CD4-positive, alpha-beta T cell (primary cell): Measurements from ENCODE around the gene CCDC33. TPM values are rescaled to one million over a fixed set of nuclear protein-coding genes. Genes with fewer than 3 reads are reported as not detected.

Experiments
- ATAC-seq: fragments of 200-7000 bp; cut with Tn5 transposase; one replicate; pipeline ENCODE4 v1.10.0; 2022; ENCODE audit warnings: mild to moderate bottlenecking; ENCODE audit not compliant: poor library complexity
- CTCF ChIA-PET: fragments of 350-600 bp; sonication (Branson Sonifier 250); formaldehyde crosslinking; loops from one replicate; lab custom pipeline; 2021; ENCODE audit warnings: antibody characterized with exemption, inconsistent platforms; lab: Charles Lee
- POLR2A ChIA-PET: fragments of 350-600 bp; sonication (Branson Sonifier 250); formaldehyde crosslinking; loops from one replicate; lab custom pipeline; 2021; ENCODE audit warnings: antibody characterized with exemption, inconsistent platforms; lab: Charles Lee
- DNase-seq, 14 experiments: peaks; one replicate each; pipeline ENCODE4 v3.0.0-alpha.2; 2013 to 2020; ENCODE audit warnings: mixed read lengths in 2 of 14
- H3K27ac ChIP-seq, 2 donors: one replicate each; pipeline versions ENCODE4 v1.5.1 to v1.7.0; 2013; ENCODE audit warnings: low read length in 2 of 2, low read depth in 1 of 2, mild to moderate bottlenecking in 1 of 2
- H3K27me3 ChIP-seq, 2 experiments: 1 replicate in 1 of 2; 2 replicates in 1 of 2; pipeline versions ENCODE4 v1.6.1 to v1.7.0; 2013; ENCODE audit warnings: low read length in 2 of 2, control low read depth in 1 of 2, mild to moderate bottlenecking in 1 of 2, moderate library complexity in 1 of 2; ENCODE audit not compliant: insufficient read depth in 2 of 2, control insufficient read depth in 1 of 2
- H3K36me3 ChIP-seq: one replicate; pipeline ENCODE4 v1.6.1; 2013; ENCODE audit warnings: low read length, control low read depth; ENCODE audit not compliant: insufficient read depth
- H3K4me1 ChIP-seq: one replicate; pipeline ENCODE4 v1.6.1; 2013; ENCODE audit warnings: low read length, control low read depth; ENCODE audit not compliant: insufficient read depth
- H3K4me3 ChIP-seq: one replicate; pipeline ENCODE4 v1.5.1; 2013; ENCODE audit warnings: mild to moderate bottlenecking, low read length, moderate library complexity
- H3K9me3 ChIP-seq, 2 experiments: 1 replicate in 1 of 2; 2 replicates in 1 of 2; pipeline versions ENCODE4 v1.6.1 to v1.7.0; 2013; ENCODE audit warnings: low read length in 2 of 2, mild to moderate bottlenecking in 2 of 2, control low read depth in 1 of 2, moderate library complexity in 1 of 2; ENCODE audit not compliant: control insufficient read depth in 1 of 2, insufficient read depth in 1 of 2
- H3K27ac Mint-ChIP-seq: one replicate; pipeline ENCODE4 v1.8.0; 2020; ENCODE audit warnings: mixed read lengths
- H3K27me3 Mint-ChIP-seq: one replicate; pipeline ENCODE4 v1.8.0; 2021; ENCODE audit warnings: mixed read lengths
- H3K36me3 Mint-ChIP-seq: one replicate; pipeline ENCODE4 v1.8.0; 2021; ENCODE audit warnings: low read depth, mixed read lengths
- H3K4me1 Mint-ChIP-seq: one replicate; pipeline ENCODE4 v1.8.0; 2021; ENCODE audit warnings: low read depth, mixed read lengths
- H3K4me3 Mint-ChIP-seq: one replicate; pipeline ENCODE4 v1.8.0; 2020; ENCODE audit warnings: mild to moderate bottlenecking, mixed read lengths
- H3K9me3 Mint-ChIP-seq: one replicate; pipeline ENCODE4 v1.8.0; 2020; ENCODE audit warnings: mixed read lengths
- CTCF ChIP-seq: fragments of 200-600 bp; IDR thresholded peaks from one replicate; pipeline ENCODE4 v1.8.0; 2022; ENCODE audit warnings: antibody characterized with exemption, mild to moderate bottlenecking
- intact Hi-C, 2 experiments: fragments of 100-400 bp; cut with DNase I in 1 of 2; cut with micrococcal nuclease in 1 of 2; formaldehyde crosslinking; loops; one replicate each; pipeline versions ENCODE4 v1.15.1 to v1.9.0; 2023 to 2025; cut with DNase I, micrococcal nuclease
- total RNA-seq, 174 experiments: library from RNA in 2 of 174; stranded (reverse) in 2 of 174; gene quantifications; one replicate each; pipeline ENCODE4 v1.2.3 and lab custom pipeline; 2021 to 2026

CCDC33 gene
- total RNA-seq, 2 experiments from 2014 or later, result not detected

GRCh38 chr15:74347757-74348250 is 111.7 kb downstream of the CCDC33 start:
- H3K9me3 Mint-ChIP-seq, result no peaks in the 10 kb centered on the region
- no peaks in the 10 kb centered on the region for H3K4me1 ChIP-seq
- H3K27ac ChIP-seq, result no peak overlapping the region
- H3K4me1 Mint-ChIP-seq, result no peaks in the 10 kb centered on the region
- H3K4me3 ChIP-seq, result no peak overlapping the region
- intact Hi-C loops, result no loop called here
- POLR2A ChIA-PET, result no interaction called here
- H3K36me3 Mint-ChIP-seq, result no peaks in the 10 kb centered on the region
- H3K9me3 ChIP-seq, result no peaks in the 10 kb centered on the region
- ATAC-seq (no peak), DNase-seq (peak in 1 of 14 experiments; percentile 22)
- peaks cover 0 to 2% of the 10 kb centered on the region in 2 experiments for H3K27me3 ChIP-seq
- no peaks in the 10 kb centered on the region for H3K36me3 ChIP-seq
- no peak for TF ChIP-seq CTCF
- peaks cover 6% of the 10 kb centered on the region for H3K27me3 Mint-ChIP-seq
- no peak overlapping the region for H3K27ac Mint-ChIP-seq
- CTCF ChIA-PET, result no interaction called here
- H3K4me3 Mint-ChIP-seq, result no peak overlapping the region

GRCh38 chr15:74349241-74349778 is 113.2 kb downstream of the CCDC33 start:
- H3K9me3 ChIP-seq, result peaks cover 0 to 7% of the 10 kb centered on the region in 2 experiments
- intact Hi-C loops, result no loop called here
- no peaks in the 10 kb centered on the region for H3K36me3 Mint-ChIP-seq
- H3K4me3 ChIP-seq, result no peak overlapping the region
- H3K27ac ChIP-seq, result no peak overlapping the region
- no peak for ATAC-seq
- no peaks in the 10 kb centered on the region for H3K36me3 ChIP-seq
- no peak for DNase-seq
- H3K4me1 Mint-ChIP-seq, result no peaks in the 10 kb centered on the region
- TF ChIP-seq CTCF, result no peak
- H3K27ac Mint-ChIP-seq, result no peak overlapping the region
- POLR2A ChIA-PET, result no interaction called here
- H3K4me1 ChIP-seq, result no peaks in the 10 kb centered on the region
- H3K9me3 Mint-ChIP-seq, result peaks cover 2% of the 10 kb centered on the region
- peaks cover 0 to 2% of the 10 kb centered on the region in 2 experiments for H3K27me3 ChIP-seq
- CTCF ChIA-PET, result no interaction called here
- H3K4me3 Mint-ChIP-seq, result no peak overlapping the region
- peaks cover 6% of the 10 kb centered on the region for H3K27me3 Mint-ChIP-seq

DNA sequence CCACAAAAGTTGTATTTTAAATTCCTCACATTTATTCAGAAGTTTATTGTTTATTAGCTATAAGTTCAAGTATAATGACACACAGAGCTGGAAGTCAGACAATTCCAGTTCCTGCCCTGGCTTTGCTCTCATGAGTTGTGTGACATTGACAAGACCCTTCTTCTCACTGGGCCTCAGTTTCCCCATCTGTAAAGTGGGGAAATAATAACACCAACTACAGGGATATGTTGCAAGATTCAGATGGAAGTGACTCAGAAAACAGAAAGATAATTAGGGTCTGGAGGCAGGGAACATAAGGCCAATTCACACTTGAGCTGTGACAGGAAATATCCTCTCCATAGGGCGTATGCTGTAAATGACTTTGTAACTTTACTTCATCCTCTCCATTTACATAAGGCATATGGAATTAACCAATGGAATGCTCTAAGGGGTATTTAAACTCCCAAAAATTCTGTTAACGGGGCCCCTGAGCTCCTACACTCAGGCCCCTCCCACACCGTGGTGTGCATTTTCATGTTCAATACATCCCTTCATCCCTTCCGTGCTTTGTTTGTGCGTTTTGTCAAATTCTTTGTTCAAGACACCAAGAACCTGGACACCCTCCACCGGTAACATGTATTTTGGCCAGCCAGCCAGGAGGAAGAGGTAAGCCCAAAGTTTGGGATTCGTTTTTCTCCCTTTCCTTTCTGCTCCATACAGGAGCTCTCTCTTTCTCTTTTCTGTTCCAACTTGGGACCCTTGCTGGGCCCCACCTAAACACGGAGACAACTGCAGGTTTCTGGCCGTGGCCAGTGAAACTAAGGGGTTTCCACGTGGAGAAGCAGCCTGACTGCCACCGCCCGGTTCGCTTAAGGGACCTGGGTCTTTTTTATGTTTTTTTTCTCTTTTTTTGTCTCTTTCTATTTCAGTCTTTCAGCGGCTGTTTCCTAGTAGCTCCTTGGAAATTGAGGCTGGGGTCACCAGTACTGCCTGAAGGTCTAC is 114.5 kb downstream of the CCDC33 start:
- Histone ChIP-seq H3K4me1 (no peaks in the 10 kb centered on the region), H3K27me3 (peaks cover 0 to 2% of the 10 kb centered on the region in 2 experiments), H3K36me3 (no peaks in the 10 kb centered on the region), H3K4me3 (no peak overlapping the region), H3K27ac (no peak overlapping the region), H3K9me3 (peaks cover 0 to 7% of the 10 kb centered on the region in 2 experiments)
- DNase-seq, result peak in 1 of 14 experiments; percentile 2
- ATAC-seq, result no peak
- POLR2A ChIA-PET, result no interaction called here
- intact Hi-C loops, result no loop called here
- TF ChIP-seq CTCF, result no peak
- H3K4me1 Mint-ChIP-seq, result no peaks in the 10 kb centered on the region
- CTCF ChIA-PET, result no interaction called here
- H3K9me3 Mint-ChIP-seq, result peaks cover 6% of the 10 kb centered on the region
- H3K27ac Mint-ChIP-seq, result no peak overlapping the region
- H3K36me3 Mint-ChIP-seq, result no peaks in the 10 kb centered on the region
- H3K4me3 Mint-ChIP-seq, result no peak overlapping the region
- H3K27me3 Mint-ChIP-seq, result peaks cover 19% of the 10 kb centered on the region
